ENCODE measurements around the gene ITGB6.

GRCh38 chr2:160108646-160109045 is 91.4 kb downstream of the ITGB6 start:
- TF ChIP-seq, protein P1, sequence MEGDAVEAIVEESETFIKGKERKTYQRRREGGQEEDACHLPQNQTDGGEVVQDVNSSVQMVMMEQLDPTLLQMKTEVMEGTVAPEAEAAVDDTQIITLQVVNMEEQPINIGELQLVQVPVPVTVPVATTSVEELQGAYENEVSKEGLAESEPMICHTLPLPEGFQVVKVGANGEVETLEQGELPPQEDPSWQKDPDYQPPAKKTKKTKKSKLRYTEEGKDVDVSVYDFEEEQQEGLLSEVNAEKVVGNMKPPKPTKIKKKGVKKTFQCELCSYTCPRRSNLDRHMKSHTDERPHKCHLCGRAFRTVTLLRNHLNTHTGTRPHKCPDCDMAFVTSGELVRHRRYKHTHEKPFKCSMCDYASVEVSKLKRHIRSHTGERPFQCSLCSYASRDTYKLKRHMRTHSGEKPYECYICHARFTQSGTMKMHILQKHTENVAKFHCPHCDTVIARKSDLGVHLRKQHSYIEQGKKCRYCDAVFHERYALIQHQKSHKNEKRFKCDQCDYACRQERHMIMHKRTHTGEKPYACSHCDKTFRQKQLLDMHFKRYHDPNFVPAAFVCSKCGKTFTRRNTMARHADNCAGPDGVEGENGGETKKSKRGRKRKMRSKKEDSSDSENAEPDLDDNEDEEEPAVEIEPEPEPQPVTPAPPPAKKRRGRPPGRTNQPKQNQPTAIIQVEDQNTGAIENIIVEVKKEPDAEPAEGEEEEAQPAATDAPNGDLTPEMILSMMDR (IDR thresholded peaks at IDR 0.05): no peak
- no peak for TF ChIP-seq POLR2A (IDR thresholded peaks at IDR 0.05)

Data from right lobe of liver (tissue), 4 donors.